Caco-2 (cell line): ENCODE measurements around the gene SYNGR1. TPM values are rescaled to one million over a fixed set of nuclear protein-coding genes. Genes with fewer than 3 reads are reported as not detected.

Experiments used
- BruUV-seq: library from RNA; stranded (reverse); fragments of 400-500 nt; replicated peaks from 2 replicates; lab custom pipeline; 2021; lab: Mats Ljungman, UMichigan
- CTCF ChIA-PET: fragments of 300-600 bp; sonication (Branson Sonifier 250); formaldehyde crosslinking; loops from one replicate; lab custom pipeline; 2022; ENCODE audit warnings: antibody characterized with exemption; lab: Charles Lee
- POLR2A ChIA-PET: fragments of 300-600 bp; sonication (Branson Sonifier 250); formaldehyde crosslinking; loops from one replicate; lab custom pipeline; 2022; ENCODE audit warnings: antibody characterized with exemption; lab: Charles Lee
- DNase-seq, 2 experiments: peaks; one replicate each; pipeline versions ENCODE4 v3.0.0 to v3.0.0-alpha.2; 2020 to 2022
- H3K27me3 ChIP-seq: replicated peaks from 2 replicates; pipeline ENCODE4 v1.6.0; 2011; ENCODE audit warnings: low read length; ENCODE audit not compliant: control insufficient read depth, insufficient read depth
- H3K36me3 ChIP-seq: 2 replicates; pipeline ENCODE4 v1.5.1; 2011; ENCODE audit warnings: low read length; ENCODE audit not compliant: control insufficient read depth, insufficient read depth
- H3K4me1 ChIP-seq: fragments of 250-450 bp; sonication (Bioruptor Pico); 2 replicates; pipeline ENCODE4 v1.5.1; 2020; ENCODE audit warnings: mild to moderate bottlenecking
- H3K4me3 ChIP-seq: 2 replicates; pipeline ENCODE4 v1.5.1; 2011; ENCODE audit warnings: low read depth, mild to moderate bottlenecking, control low read depth, low read length
- H3K9me3 ChIP-seq: fragments of 250-450 bp; sonication (Bioruptor Pico); 2 replicates; pipeline ENCODE4 v1.5.1; 2020; ENCODE audit warnings: mild to moderate bottlenecking, moderate library complexity
- H3K27ac Mint-ChIP-seq: one replicate; pipeline ENCODE4 v1.8.0; 2022; ENCODE audit warnings: mixed read lengths; ENCODE audit not compliant: unreplicated experiment
- H3K27me3 Mint-ChIP-seq: one replicate; pipeline ENCODE4 v1.8.0; 2022; ENCODE audit warnings: mixed read lengths; ENCODE audit not compliant: insufficient read depth, unreplicated experiment
- H3K36me3 Mint-ChIP-seq: one replicate; pipeline ENCODE4 v1.8.0; 2022; ENCODE audit warnings: mild to moderate bottlenecking, mixed read lengths; ENCODE audit not compliant: insufficient read depth, unreplicated experiment
- H3K4me1 Mint-ChIP-seq: one replicate; pipeline ENCODE4 v1.8.0; 2022; ENCODE audit warnings: low read depth, mixed read lengths; ENCODE audit not compliant: unreplicated experiment
- H3K4me3 Mint-ChIP-seq: one replicate; pipeline ENCODE4 v1.8.0; 2022; ENCODE audit warnings: mild to moderate bottlenecking, moderate library complexity, mixed read lengths; ENCODE audit not compliant: unreplicated experiment
- H3K9me3 Mint-ChIP-seq: one replicate; pipeline ENCODE4 v1.8.0; 2022; ENCODE audit warnings: mixed read lengths; ENCODE audit not compliant: unreplicated experiment
- CTCF ChIP-seq, 2 experiments: fragments of 200-600 bp in 1 of 2; IDR thresholded peaks; 1 replicate in 1 of 2; 2 replicates in 1 of 2; pipeline versions ENCODE4 v1.5.1 to v1.8.0; 2011 to 2022; ENCODE audit warnings: antibody characterized with exemption in 1 of 2, control low read depth in 1 of 2, inconsistent platforms in 1 of 2, low read depth in 1 of 2, low read length in 1 of 2, mild to moderate bottlenecking in 1 of 2, moderate library complexity in 1 of 2; ENCODE audit not compliant: insufficient read depth in 1 of 2, severe bottlenecking in 1 of 2, unreplicated experiment in 1 of 2
- intact Hi-C: fragments of 100-400 bp; cut with micrococcal nuclease; formaldehyde crosslinking; loops from one replicate; pipeline ENCODE4 v1.10.0; 2022; ENCODE audit not compliant: unreplicated experiment
- total RNA-seq: library from RNA; stranded (reverse); gene quantifications from 2 replicates; pipeline ENCODE4 v1.2.3, GENCODE V29; 2022

Gene SYNGR1
- total RNA-seq, 1 experiment from 2014 or later: 20.2 TPM

GRCh38 chr22:39433476-39434242 lies 83.9 kb downstream of the SYNGR1 start:
- Mint-ChIP-seq H3K27me3 (no peaks in the 10 kb centered on the region), H3K27ac (no peak overlapping the region), H3K4me1 (no peaks in the 10 kb centered on the region), H3K9me3 (no peaks in the 10 kb centered on the region), H3K4me3 (no peak overlapping the region), H3K36me3 (peaks cover 28% of the 10 kb centered on the region)
- intact Hi-C loops: no loop called here
- peaks cover 19% of the 10 kb centered on the region for H3K4me1 ChIP-seq
- H3K9me3 ChIP-seq: no peaks in the 10 kb centered on the region
- POLR2A ChIA-PET: interaction anchor here (0.6 kb wide), 1 partner anchor 623 kb away, joined by 3 read pairs; no protein-coding TSS in a partner anchor
- DNase-seq: no peak
- no peaks in the 10 kb centered on the region for H3K36me3 ChIP-seq
- no peaks in the 10 kb centered on the region for H3K27me3 ChIP-seq
- BruUV-seq: no TSS peak
- CTCF ChIA-PET: interaction anchor here (0.7 kb wide), 1 partner anchor 90 kb away, joined by 5 read pairs; no protein-coding TSS in a partner anchor
- TF ChIP-seq CTCF (IDR thresholded peaks at IDR 0.05; ENCODE audit: insufficient read depth in 1 of 2, low read depth in 1 of 2, low read length in 1 of 2, severe bottlenecking in 1 of 2, unreplicated experiment in 1 of 2): no peak
- H3K4me3 ChIP-seq: no peak overlapping the region

GRCh38 chr22:39434243-39434653 lies 84.5 kb downstream of the SYNGR1 start:
- TF ChIP-seq CTCF (IDR thresholded peaks at IDR 0.05; ENCODE audit: insufficient read depth in 1 of 2, low read depth in 1 of 2, low read length in 1 of 2, severe bottlenecking in 1 of 2, unreplicated experiment in 1 of 2): no peak
- Histone ChIP-seq H3K9me3 (no peaks in the 10 kb centered on the region), H3K4me3 (no peak overlapping the region), H3K4me1 (peaks cover 13% of the 10 kb centered on the region), H3K27me3 (no peaks in the 10 kb centered on the region), H3K36me3 (no peaks in the 10 kb centered on the region)
- Mint-ChIP-seq H3K4me3 (no peak overlapping the region), H3K27me3 (no peaks in the 10 kb centered on the region), H3K27ac (no peak overlapping the region), H3K9me3 (no peaks in the 10 kb centered on the region), H3K4me1 (no peaks in the 10 kb centered on the region), H3K36me3 (peaks cover 22% of the 10 kb centered on the region)
- POLR2A ChIA-PET: no interaction called here
- no peak for DNase-seq
- CTCF ChIA-PET: no interaction called here
- no TSS peak for BruUV-seq
- intact Hi-C loops: no loop called here

GRCh38 chr22:39434721-39435120 lies 84.9 kb downstream of the SYNGR1 start:
- POLR2A ChIA-PET: interaction anchor here (0.6 kb wide), 1 partner anchor 40 kb away, joined by 4 read pairs; no protein-coding TSS in a partner anchor

More at GRCh38 chr22:39434721-39435120, 84.9 kb downstream of the SYNGR1 start:
- BruUV-seq: no TSS peak
- DNase-seq: no peak
- Mint-ChIP-seq H3K4me1 (no peaks in the 10 kb centered on the region), H3K4me3 (no peak overlapping the region), H3K27ac (no peak overlapping the region), H3K36me3 (peaks cover 20% of the 10 kb centered on the region), H3K9me3 (no peaks in the 10 kb centered on the region), H3K27me3 (no peaks in the 10 kb centered on the region)
- no peak for TF ChIP-seq CTCF (IDR thresholded peaks at IDR 0.05; ENCODE audit: insufficient read depth in 1 of 2, low read depth in 1 of 2, low read length in 1 of 2, severe bottlenecking in 1 of 2, unreplicated experiment in 1 of 2)
- Histone ChIP-seq H3K4me1 (peaks cover 9% of the 10 kb centered on the region; the same call in 1 of the 2 replicates), H3K9me3 (no peaks in the 10 kb centered on the region), H3K36me3 (no peaks in the 10 kb centered on the region), H3K4me3 (no peak overlapping the region), H3K27me3 (no peaks in the 10 kb centered on the region)
- CTCF ChIA-PET: no interaction called here
- intact Hi-C loops: no loop called here

Other genes starting within 250 kb of the SYNGR1 start
- 4.4 and 5.2 TPM in 2 replicates for gene CBX7, start 197.3 kb upstream of the SYNGR1 start, total RNA-seq
- 7.2 and 8.3 TPM in 2 replicates for gene PDGFB, start 105.0 kb upstream of the SYNGR1 start, total RNA-seq
- 1,668 and 1,699 TPM in 2 replicates for gene RPL3, start 30.4 kb upstream of the SYNGR1 start, total RNA-seq
- 25.7 and 26.1 TPM in 2 replicates for gene TAB1, start 49.8 kb downstream of the SYNGR1 start, total RNA-seq
- gene MGAT3, start 107.0 kb downstream of the SYNGR1 start, total RNA-seq: 15.5 and 16.6 TPM in 2 replicates
- 47.4 and 49.4 TPM in 2 replicates for gene MIEF1, start 152.3 kb downstream of the SYNGR1 start, total RNA-seq
- gene ATF4, start 170.6 kb downstream of the SYNGR1 start, total RNA-seq: 610 and 647 TPM in 2 replicates
- gene RPS19BP1, start 182.8 kb downstream of the SYNGR1 start, total RNA-seq: 85.8 and 88.0 TPM in 2 replicates
- not detected in 2 replicates for gene CACNA1I, start 220.8 kb downstream of the SYNGR1 start, total RNA-seq